GM19099 (cell line): ENCODE measurements around the gene UBFD1.

Source experiments
- POLR2A ChIP-seq: IDR thresholded peaks from 3 replicates; pipeline ENCODE4 v1.6.1; 2011; ENCODE audit warnings: low read depth; ENCODE audit not compliant: insufficient read length; ENCODE audit errors: extremely low read depth

UBFD1 gene

GRCh38 chr16:23556881-23557778, at the start of gene UBFD1, which contains the start of gene EARS2:
UBFD1 (plus strand) TSS chr16:23557727; CDS start chr16:23557743, 16 bp downstream.
EARS2 (minus strand) TSS chr16:23557350; CDS start chr16:23557343, 7 bp downstream.
- peak; percentile 76 for TF ChIP-seq POLR2A

GRCh38 chr16:23508589-23509440, 48.7 kb upstream of the UBFD1 start:
- TF ChIP-seq POLR2A = no peak

- TF ChIP-seq POLR2A = no peak
Observed at GRCh38 chr16:23509441-23509754, 48.1 kb upstream of the UBFD1 start.

GRCh38 chr16:23509782-23510163, 47.8 kb upstream of the UBFD1 start:
- no peak for TF ChIP-seq POLR2A

GRCh38 chr16:23510164-23510914, 47.2 kb upstream of the UBFD1 start, which contains the start of gene GGA2:
GGA2 (minus strand) TSS chr16:23510494; CDS start chr16:23510411, 83 bp downstream.
- TF ChIP-seq POLR2A = peak; percentile 92

- no peak for TF ChIP-seq POLR2A
Observed at GRCh38 chr16:23511731-23512130, 45.8 kb upstream of the UBFD1 start.

- TF ChIP-seq POLR2A = no peak
Observed at GRCh38 chr16:23512168-23512695, 45.3 kb upstream of the UBFD1 start.

GRCh38 chr16:23514381-23515152, 43.0 kb upstream of the UBFD1 start:
- TF ChIP-seq POLR2A = no peak

- no peak for TF ChIP-seq POLR2A
Observed at GRCh38 chr16:23515881-23516280, 41.6 kb upstream of the UBFD1 start.

- no peak for TF ChIP-seq POLR2A
Observed at GRCh38 chr16:23516366-23517137, 41.0 kb upstream of the UBFD1 start.

GRCh38 chr16:23518435-23518891, 39.1 kb upstream of the UBFD1 start:
- no peak for TF ChIP-seq POLR2A

- no peak for TF ChIP-seq POLR2A
Observed at GRCh38 chr16:23519282-23519681, 38.2 kb upstream of the UBFD1 start.

- no peak for TF ChIP-seq POLR2A
Observed at GRCh38 chr16:23520500-23520899, 37.0 kb upstream of the UBFD1 start.

- no peak for TF ChIP-seq POLR2A
Observed at GRCh38 chr16:23521037-23521743, 36.3 kb upstream of the UBFD1 start.
